GM18868 (cell line): ENCODE measurements around the gene IL6ST.
"Not testable (repeated sequence)": the region's sequence is repeated elsewhere in the genome, so short reads cannot be mapped to it uniquely, and the experiment has no call there.

Experiments
- ATAC-seq: cut with Tn5 transposase; IDR thresholded peaks from one replicate; pipeline ENCODE4 v1.9.1; 2021; ENCODE audit warnings: mild to moderate bottlenecking, moderate library complexity; ENCODE audit not compliant: unreplicated experiment

The IL6ST gene

DNA sequence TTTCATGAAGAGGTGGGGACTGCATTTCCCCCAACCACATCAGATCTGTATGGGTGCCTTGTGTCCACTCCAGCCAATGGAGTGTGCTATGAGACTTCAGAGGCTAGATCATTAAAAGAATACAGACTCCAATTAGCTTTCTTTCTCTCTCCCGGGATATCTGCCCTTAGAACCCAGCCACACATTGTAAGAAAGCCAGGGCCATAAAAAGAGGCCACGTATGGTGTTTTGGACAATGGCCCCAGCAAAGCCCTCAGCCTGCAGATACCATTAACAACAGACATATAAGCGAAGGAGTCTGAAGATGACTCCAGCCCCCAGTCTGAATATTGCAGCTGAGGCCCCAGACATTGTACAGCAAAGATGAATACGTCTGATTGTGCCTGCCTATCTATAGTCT lies 21.5 kb downstream of the IL6ST start:
- no peak for ATAC-seq

DNA sequence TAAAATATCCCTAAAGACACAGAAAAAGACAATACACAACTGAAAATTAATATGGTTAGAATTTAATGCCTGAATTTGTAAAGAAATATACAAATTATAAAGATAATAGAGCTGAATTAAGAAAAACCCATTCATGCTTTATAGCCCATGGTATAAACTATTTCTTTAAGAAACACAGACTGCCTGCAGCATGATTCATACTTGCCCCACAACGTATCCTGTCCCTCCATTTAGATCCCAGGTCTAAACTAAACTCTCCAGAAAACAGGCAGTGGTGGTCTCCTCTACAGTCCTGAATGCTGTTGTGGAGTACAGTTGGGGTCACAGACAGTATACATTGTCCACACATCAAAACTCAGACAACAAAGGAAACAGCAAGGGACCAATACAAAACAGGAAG lies 24.8 kb downstream of the IL6ST start:
- no peak for ATAC-seq

GRCh38 chr5:55966284-55966683 lies 28.5 kb downstream of the IL6ST start:
- no peak for ATAC-seq

GRCh38 chr5:55965525-55965924 lies 29.2 kb downstream of the IL6ST start:
- no peak for ATAC-seq

DNA sequence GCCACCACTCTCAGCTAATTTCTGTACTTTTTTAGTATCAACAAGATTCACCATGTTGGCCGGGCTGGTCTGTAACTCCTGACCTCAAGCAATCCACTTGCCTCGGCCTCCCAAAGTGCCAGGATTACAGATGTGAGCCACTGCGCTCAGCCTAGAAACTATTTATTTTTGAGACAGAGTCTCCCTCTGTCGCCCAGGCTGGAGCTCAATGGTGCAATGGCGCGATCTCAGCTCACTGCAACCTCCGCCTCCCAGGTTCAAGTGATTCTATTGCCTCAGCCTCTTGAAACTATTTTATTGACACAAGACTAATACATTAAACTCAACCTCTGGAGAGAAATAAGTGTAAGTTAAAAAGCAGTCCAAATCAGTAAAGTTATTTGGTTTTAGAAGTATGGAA lies 34.0 kb downstream of the IL6ST start:
- no peak for ATAC-seq

DNA sequence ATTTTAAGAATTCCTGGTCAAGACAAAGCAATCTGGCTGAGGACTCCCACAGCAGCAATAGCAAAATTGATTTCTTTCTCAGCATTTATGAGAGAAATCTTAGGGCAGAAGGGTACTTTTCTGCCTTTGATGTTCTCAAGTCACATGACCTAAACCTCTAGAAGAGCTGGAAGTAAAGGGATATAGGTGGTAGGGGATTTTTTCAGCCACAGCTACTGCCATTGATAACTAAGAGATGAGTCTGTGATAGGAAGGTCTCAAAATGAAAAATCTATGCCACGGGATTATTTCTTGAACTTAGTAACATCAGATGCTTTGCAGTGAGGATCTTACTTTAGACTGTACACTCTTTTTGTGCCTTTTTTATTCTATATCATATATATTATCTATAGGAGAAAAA lies 35.6 kb downstream of the IL6ST start:
- no peak for ATAC-seq

GRCh38 chr5:55941154-55941553 lies 53.6 kb downstream of the IL6ST start:
- ATAC-seq, result not testable (repeated sequence)

DNA sequence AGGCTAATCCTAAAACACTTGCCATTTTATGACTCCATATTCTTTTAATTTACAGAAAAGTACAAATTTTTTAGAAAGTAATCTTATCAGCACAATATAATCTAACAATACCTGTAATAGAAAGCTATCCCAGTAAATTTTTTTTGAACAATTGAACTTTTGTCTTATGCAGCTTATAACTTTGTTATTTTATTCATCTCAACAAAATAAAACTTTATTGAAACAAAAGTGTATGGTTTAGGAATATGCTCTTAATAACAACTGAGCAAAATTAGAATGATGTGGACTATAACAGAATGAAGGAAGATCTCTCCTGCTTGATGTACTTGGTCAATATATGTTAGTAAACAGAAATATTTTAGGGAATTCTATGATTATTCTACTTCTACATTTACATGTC lies 57.2 kb downstream of the IL6ST start:
- not testable (repeated sequence) for ATAC-seq

DNA sequence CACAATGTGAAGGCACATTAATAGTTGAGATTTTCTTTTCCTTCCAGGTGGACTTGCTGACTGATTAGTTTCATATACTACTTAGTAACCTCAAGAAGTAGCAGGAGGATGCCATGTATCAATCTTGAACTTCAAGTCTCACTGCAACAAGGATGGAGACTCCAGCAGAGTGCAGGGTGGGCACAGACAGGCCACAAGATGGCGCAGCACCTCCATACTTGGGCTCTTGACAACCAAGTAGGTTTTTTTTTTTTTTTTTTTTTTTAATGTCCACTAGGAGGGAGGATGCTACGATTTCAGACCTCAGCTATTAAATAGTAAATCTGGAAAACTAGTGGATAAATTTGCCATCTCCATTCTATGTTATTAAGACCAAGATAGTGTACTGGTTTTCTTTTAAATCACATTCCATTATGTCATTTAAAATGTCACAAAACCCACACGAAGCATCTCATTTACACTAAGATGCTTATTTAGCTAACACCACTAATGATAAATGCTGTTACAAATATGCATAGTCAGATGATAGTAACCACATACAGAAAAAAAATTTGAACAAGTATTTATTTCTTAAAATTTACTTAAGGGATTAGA lies 58.6 kb downstream of the IL6ST start:
- peak; percentile 72 for ATAC-seq

DNA sequence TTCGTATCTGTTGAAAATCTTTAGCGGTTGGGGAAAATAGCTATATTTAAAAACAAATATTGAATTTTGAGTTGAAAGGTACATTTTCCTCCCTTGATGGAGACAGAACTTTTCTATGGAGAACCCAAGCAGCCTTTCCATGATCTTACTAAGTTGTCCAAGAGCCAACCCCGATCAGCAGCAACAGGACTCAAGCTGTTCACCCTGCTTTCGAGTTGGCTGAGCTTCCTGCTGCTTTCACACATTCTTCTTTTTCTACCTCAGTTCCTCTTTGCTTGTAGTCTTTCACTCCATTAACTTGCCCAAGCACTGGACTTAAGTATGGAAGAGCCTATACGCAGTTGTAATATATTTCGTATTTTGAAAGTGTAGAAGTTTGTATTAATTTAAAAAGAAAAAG lies 59.4 kb downstream of the IL6ST start:
- ATAC-seq, result no peak

GRCh38 chr5:55934720-55935119 lies 60.0 kb downstream of the IL6ST start:
- ATAC-seq, result no peak

- ATAC-seq, result no peak
Measured at GRCh38 chr5:55934115-55934613, 60.6 kb downstream of the IL6ST start.

- no peak for ATAC-seq
Measured at GRCh38 chr5:55933377-55934114, 61.2 kb downstream of the IL6ST start.

DNA sequence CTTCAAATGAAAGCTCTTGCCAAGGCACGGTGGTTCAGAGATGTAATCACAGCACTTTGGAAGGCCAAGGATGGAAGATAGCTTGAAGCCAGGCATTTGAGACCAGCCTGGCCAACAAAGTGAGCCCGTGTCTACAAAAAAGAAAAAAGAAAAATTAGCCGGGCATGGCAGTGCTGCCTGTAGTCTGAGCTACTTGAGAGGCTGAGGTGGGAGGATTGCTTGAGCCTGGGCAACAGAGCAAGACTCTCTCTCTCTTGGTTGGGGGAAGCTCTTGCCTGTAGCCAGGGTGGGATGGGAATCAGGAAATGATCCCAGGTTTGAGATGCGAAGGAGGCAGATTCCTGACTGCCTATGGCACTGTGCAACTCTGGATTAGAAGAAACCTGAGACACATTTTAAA lies 62.1 kb downstream of the IL6ST start:
- ATAC-seq, result no peak

GRCh38 chr5:55929020-55929799 lies 65.6 kb downstream of the IL6ST start:
- no peak for ATAC-seq

- ATAC-seq, result no peak
Measured at GRCh38 chr5:55927861-55928655, 66.7 kb downstream of the IL6ST start.

- no peak for ATAC-seq
Measured at GRCh38 chr5:55926476-55926875, 68.3 kb downstream of the IL6ST start.

DNA sequence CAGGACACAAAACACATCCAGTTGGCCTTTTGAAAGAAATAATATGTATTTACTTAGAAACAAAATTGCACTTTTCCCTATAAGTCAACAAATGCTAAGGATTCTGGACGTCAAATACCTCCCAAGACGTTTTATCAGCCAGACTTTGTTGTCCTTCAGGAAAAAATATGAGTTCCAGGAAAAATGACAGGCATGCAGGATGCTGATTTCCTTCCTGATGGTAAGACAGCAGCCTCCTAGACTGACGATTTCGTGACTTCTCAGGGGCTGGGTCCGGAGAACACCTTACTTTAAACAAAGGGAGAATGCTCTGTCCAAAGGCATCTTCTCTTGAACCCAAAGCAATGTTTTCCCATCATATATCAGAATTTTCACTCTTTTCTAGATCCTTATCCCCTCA lies 69.1 kb downstream of the IL6ST start:
- ATAC-seq, result no peak

- ATAC-seq, result no peak
Measured at GRCh38 chr5:55925181-55925580, 69.6 kb downstream of the IL6ST start.

DNA sequence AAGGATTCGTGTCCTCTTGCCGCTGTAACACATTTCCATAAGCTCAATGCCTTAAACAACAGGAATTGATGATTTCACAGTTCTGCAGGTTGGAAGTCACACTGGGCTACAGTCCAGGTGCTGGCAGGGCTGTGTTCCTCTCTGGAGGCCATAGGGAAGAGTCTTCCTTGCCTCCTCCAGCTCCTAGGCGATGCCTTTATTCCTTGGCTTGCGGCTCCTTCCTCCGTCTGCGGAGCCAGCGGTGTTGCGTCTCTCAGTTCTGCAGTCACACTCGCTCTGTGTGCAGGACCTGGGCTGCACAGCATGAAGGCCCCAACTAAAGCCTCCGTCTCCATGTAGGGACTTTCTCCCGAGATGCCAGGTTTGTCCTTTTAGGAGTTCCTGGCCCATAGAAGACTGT lies 70.0 kb downstream of the IL6ST start:
- ATAC-seq, result no peak

DNA sequence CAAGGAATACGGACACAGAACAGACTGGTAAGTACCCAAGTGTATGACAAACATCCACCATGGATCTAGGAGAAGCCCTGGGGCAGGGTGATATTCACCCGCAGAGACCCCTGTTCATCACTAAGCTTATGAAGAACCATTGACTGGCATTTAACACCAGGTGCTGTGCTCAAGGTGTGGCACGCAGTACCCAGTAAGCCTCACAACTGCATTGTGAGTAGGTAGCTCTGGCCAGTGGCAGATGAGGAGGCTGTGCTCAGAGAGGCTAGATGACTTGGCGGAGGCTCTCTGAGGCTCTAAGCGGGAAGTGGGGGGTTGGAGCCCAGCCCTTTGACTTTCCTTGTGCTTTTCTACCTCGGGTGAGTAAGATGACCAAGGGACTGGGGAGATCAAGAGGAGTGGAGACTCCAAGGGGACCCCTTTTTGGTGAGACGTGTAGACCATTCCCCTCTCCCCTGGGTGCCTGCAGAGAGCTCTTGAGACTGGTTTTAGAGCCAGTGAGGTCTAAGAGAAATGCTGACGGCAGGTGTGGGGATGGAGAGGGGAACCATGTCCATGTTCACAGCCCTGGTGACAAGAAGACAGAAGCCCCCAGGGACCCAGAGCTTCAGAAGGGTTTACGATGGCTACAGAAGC lies 70.8 kb downstream of the IL6ST start:
- ATAC-seq, result no peak
